Measurements from ENCODE around the gene LEFTY1. TPM values are rescaled to one million over a fixed set of nuclear protein-coding genes. Genes with fewer than 3 reads are reported as not detected.
A peak's percentile ranks its signal among the peaks of the same experiment; 100 is the strongest.

The LEFTY1 gene
- total RNA-seq, 6 experiments from 2014 or later: not detected

DNA sequence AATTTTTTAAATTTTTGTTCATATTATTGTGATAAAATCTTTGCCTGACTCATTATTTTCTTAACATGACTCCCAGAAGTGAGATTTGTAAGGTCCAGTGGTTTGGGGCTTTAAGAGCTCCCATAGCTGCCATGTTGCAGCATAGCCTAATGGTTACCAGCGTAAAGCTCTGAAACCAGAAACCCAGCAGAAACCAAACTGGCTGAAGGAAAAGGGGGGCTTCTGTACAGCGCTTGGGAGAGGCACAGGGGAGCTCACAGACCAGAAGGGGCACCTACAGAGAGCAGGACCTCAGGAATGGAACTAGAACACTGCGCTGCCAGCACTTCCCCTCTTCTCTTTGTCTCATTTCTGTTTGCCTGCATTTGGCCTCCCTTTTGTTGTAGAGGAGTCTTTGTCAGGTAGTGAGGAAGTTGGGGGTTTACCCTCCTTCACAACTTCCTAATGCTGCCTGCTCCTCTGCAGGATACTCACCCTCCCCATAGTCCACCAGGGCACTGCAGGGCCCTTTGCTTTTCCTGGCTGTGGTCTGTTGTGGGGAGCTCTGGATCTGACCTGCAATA, 37.7 kb upstream of the LEFTY1 start:
- Mint-ChIP-seq H3K36me3 (ENCODE audit: low read depth) (no peaks in the 10 kb centered on the region; the same call in 1 of the 2 replicates), H3K4me1 (ENCODE audit: low read depth) (peaks cover 22% of the 10 kb centered on the region)
- no peak for DNase-seq

GRCh38 chr1:225923692-225924555, 35.0 kb upstream of the LEFTY1 start, which contains the start of gene PYCR2:
PYCR2 (minus strand) TSS chr1:225924250; CDS start chr1:225924110, 140 bp downstream.
- no peak for TF ChIP-seq CTCF (IDR thresholded peaks at IDR 0.05)
- Mint-ChIP-seq H3K4me1 (ENCODE audit: low read depth) (peaks cover 41% of the 10 kb centered on the region), H3K27me3 (ENCODE audit: insufficient read depth) (no peaks in the 10 kb centered on the region; the same call in 1 of the 2 replicates), H3K9me3 (no peaks in the 10 kb centered on the region), H3K4me3 (peak within 1 kb of the TSS; percentile 94), H3K36me3 (ENCODE audit: low read depth) (no peaks in the 10 kb centered on the region; the same call in 1 of the 2 replicates), H3K27ac (peak within 1 kb of the TSS; percentile 90)
- peak; percentile 91 for DNase-seq

More for the DNA sequence above, 37.7 kb upstream of the LEFTY1 start:
- H3K4me3 Mint-ChIP-seq: no peak overlapping the region
- H3K27ac Mint-ChIP-seq: no peak overlapping the region
- no peaks in the 10 kb centered on the region for H3K9me3 Mint-ChIP-seq
- H3K27me3 Mint-ChIP-seq (ENCODE audit: insufficient read depth): no peaks in the 10 kb centered on the region; the same call in 1 of the 2 replicates
- TF ChIP-seq CTCF (IDR thresholded peaks at IDR 0.05): no peak

GRCh38 chr1:225923381-225923691, 34.4 kb upstream of the LEFTY1 start:
- Mint-ChIP-seq H3K27me3 (ENCODE audit: insufficient read depth) (no peaks in the 10 kb centered on the region; the same call in 1 of the 2 replicates), H3K4me1 (ENCODE audit: low read depth) (peaks cover 41% of the 10 kb centered on the region), H3K36me3 (ENCODE audit: low read depth) (no peaks in the 10 kb centered on the region; the same call in 1 of the 2 replicates), H3K4me3 (peak overlapping the region; percentile 94), H3K9me3 (no peaks in the 10 kb centered on the region), H3K27ac (peak overlapping the region; percentile 90)
- no peak for TF ChIP-seq CTCF (IDR thresholded peaks at IDR 0.05)
- DNase-seq: no peak

DNA sequence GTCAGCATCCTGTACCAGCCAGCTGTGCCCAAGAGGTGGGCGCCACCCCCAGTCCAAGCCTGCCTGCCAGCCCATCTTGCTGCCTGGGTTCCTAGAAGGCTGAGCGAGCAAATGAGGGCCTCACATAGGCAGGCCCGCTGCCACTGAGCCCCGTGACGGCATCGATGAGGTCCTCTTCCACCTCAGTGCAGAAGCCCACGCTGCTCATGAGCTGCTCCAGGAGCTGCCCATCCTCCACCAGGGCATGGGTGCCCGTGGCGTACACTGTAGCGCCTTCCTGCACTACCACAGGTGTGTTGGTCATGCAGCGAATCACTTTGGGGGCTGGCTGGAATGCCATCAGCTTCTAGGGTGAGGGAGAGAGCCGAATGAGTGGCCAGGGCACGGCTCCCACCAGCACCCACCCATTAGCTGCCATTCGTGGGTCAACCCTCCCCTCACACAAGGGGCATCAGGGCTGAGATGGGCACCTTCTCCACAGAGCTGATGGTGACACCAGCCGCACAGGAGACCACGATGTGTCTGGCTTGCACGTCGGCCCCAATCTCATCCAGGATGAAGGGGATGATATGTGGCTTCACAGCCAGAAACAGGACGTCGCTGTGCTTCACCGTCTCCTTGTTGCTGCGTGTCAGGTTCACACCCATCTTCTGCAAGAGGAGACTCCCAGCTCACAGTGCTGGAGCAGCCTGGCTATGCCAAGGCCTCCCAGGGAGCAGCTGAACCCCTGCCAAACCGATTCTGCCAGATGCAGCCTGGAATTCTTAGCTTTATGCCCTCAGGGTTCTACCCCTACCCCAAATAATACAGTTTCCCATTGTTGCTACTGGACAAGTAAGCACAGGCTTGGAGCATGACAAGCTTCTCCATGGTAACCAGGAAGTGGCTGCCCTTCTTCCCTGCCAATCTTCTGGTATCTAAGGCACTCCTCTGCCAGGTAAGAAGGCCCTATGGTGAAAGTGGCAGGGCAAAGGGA, 33.1 kb upstream of the LEFTY1 start:
- no peak for TF ChIP-seq CTCF (IDR thresholded peaks at IDR 0.05)
- H3K27ac Mint-ChIP-seq: no peak overlapping the region
- peak overlapping the region; percentile 94; the same call in 1 of the 2 replicates for H3K4me3 Mint-ChIP-seq
- H3K4me1 Mint-ChIP-seq (ENCODE audit: low read depth): peaks cover 53% of the 10 kb centered on the region
- peaks cover 8% of the 10 kb centered on the region for H3K36me3 Mint-ChIP-seq (ENCODE audit: low read depth)
- no peaks in the 10 kb centered on the region for H3K27me3 Mint-ChIP-seq (ENCODE audit: insufficient read depth)
- no peaks in the 10 kb centered on the region for H3K9me3 Mint-ChIP-seq
- no peak for DNase-seq

DNA sequence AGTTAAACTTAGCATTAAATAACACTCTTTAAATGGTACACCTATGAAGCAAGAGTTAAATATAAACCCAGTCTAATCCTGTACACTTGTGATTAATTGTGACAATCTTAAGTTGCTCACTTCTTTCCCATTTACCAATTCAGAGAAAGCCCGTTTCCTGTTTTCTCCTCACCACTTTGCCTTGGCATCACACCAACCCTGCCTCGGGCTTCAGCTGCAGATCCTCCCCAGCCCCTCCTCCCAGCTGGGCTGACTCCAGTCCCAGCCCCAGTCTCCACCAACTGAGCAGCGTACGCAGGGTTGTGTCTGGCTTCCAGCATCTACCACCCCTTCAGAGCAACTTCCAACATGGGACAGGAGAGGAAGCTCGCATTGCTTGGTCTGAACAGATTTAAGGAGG, 31.0 kb upstream of the LEFTY1 start:
- H3K9me3 Mint-ChIP-seq: no peaks in the 10 kb centered on the region
- peak; percentile 76 for DNase-seq
- peaks cover 43% of the 10 kb centered on the region for H3K4me1 Mint-ChIP-seq (ENCODE audit: low read depth)
- peaks cover 8% of the 10 kb centered on the region for H3K36me3 Mint-ChIP-seq (ENCODE audit: low read depth)
- H3K27ac Mint-ChIP-seq: peak overlapping the region; percentile 78
- H3K4me3 Mint-ChIP-seq: peak overlapping the region; percentile 46
- H3K27me3 Mint-ChIP-seq (ENCODE audit: insufficient read depth): no peaks in the 10 kb centered on the region; the same call in 1 of the 2 replicates
- TF ChIP-seq CTCF (IDR thresholded peaks at IDR 0.05): no peak
